Loucy (cell line): ENCODE data around the gene GPRIN2.
"Not testable (repeated sequence)": the region's sequence is repeated elsewhere in the genome, so short reads cannot be mapped to it uniquely, and the experiment has no call there.

Experiments
- H2AFZ ChIP-seq: fragments of 200-600 bp; sonication (generic); 2 replicates; pipeline ENCODE4 v1.6.0; 2016; ENCODE audit warnings: antibody characterized with exemption, mild to moderate bottlenecking, low read length, moderate library complexity
- H3F3A ChIP-seq: fragments of 200-600 bp; 2 replicates; pipeline ENCODE4 v1.6.0; 2016; ENCODE audit warnings: antibody characterized with exemption, low read depth, mild to moderate bottlenecking
- H3K27me3 ChIP-seq: fragments of 200-600 bp; sonication (generic); 2 replicates; pipeline ENCODE4 v1.6.1; 2014; ENCODE audit warnings: low read length, mild to moderate bottlenecking; ENCODE audit not compliant: insufficient read depth, poor library complexity, severe bottlenecking
- H3K36me3 ChIP-seq: fragments of 200-600 bp; sonication (generic); 2 replicates; pipeline ENCODE4 v1.6.1; 2016; ENCODE audit warnings: low read length; ENCODE audit not compliant: insufficient read depth
- H3K4me1 ChIP-seq: fragments of 200-600 bp; sonication (generic); 2 replicates; pipeline ENCODE4 v1.5.1; 2014; ENCODE audit warnings: low read length, mild to moderate bottlenecking; ENCODE audit not compliant: insufficient read depth, poor library complexity, severe bottlenecking
- H3K4me2 ChIP-seq: fragments of 200-600 bp; sonication (generic); 2 replicates; pipeline ENCODE4 v1.6.0; 2014; ENCODE audit warnings: antibody characterized with exemption, low read length, low read depth, mild to moderate bottlenecking; ENCODE audit not compliant: poor library complexity, severe bottlenecking
- H3K4me3 ChIP-seq: fragments of 200-600 bp; sonication (generic); 2 replicates; pipeline ENCODE4 v1.5.1; 2014; ENCODE audit warnings: low read length, mild to moderate bottlenecking, mixed read lengths; ENCODE audit not compliant: poor library complexity, severe bottlenecking
- H3K79me2 ChIP-seq: fragments of 200-600 bp; sonication (generic); 2 replicates; pipeline ENCODE4 v1.6.1; 2014; ENCODE audit warnings: low read length; ENCODE audit not compliant: insufficient read depth
- H3K9ac ChIP-seq: fragments of 200-600 bp; sonication (generic); 2 replicates; pipeline ENCODE4 v1.6.0; 2014; ENCODE audit warnings: mild to moderate bottlenecking, low read depth, low read length, moderate library complexity; ENCODE audit not compliant: poor library complexity, severe bottlenecking
- H3K9me2 ChIP-seq: fragments of 200-600 bp; sonication (generic); replicated peaks from 2 replicates; pipeline ENCODE4 v1.6.1; 2016; ENCODE audit warnings: low read depth, low read length, mixed read lengths
- H3K9me3 ChIP-seq: fragments of 200-600 bp; sonication (generic); 2 replicates; pipeline ENCODE4 v1.6.1; 2014; ENCODE audit warnings: mild to moderate bottlenecking, antibody characterized with exemption, low read length, low read depth; ENCODE audit not compliant: insufficient read depth
- H4K20me1 ChIP-seq: fragments of 200-600 bp; sonication (generic); 2 replicates; pipeline ENCODE4 v1.6.0; 2014; ENCODE audit warnings: antibody characterized with exemption, low read length, mild to moderate bottlenecking; ENCODE audit not compliant: insufficient read depth, poor library complexity, severe bottlenecking
- EZH2phosphoT487 ChIP-seq: fragments of 200-600 bp; IDR thresholded peaks from 2 replicates; pipeline ENCODE4 v1.6.1; 2018; ENCODE audit warnings: antibody characterized with exemption, mild to moderate bottlenecking, moderate library complexity, borderline replicate concordance
- TF ChIP-seq, protein P1 (sequence below): fragments of 200-600 bp; sonication (generic); conservative IDR thresholded peaks from 2 replicates; pipeline ENCODE4 v1.5.1; 2014; ENCODE audit warnings: mild to moderate bottlenecking, antibody characterized with exemption, low read length

The GPRIN2 gene

DNA sequence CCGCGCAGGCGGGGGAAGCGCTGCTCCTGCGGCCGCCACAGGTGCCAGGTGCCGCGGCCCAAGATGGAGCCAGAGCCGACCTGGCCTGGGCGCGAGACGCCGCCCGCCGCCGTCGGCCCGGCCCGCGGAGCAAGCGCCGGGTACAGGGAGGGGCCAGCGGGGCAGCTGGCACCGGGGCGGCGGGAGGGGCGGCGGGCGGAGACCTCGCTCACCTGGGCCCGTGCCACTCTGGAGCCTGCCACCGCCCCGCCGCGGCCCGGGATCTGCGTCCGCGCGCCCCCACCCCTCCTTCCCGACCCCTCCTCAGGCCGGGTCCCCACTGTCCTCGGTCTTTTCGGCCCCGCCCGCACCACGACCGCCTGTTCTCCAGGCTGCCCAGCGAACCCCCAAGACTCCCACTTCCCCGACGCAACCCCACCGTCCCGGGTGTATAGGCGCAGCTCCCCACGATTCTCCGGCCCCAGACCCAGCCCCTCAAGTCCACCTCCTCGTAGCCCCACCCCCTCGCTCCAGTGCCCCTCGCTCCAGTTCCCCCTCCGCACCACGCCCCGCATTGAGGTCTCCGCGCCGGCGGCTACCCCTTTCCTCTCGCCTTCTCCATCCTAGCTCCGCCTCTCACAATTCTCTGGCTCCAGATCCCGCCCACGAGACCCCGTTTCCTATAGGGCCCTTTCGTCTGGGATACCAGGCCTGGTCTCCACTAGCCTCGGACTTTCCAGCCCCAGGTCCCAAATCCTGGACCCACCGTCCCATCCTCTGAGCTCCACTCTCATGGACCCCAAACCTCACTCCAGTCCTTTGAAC is at the start of gene GPRIN2:
Gene GPRIN2, minus strand, starts transcription at position 144 of the 804 bp plus-strand sequence. CDS start 5,922 bp downstream, outside the sequence.
- Histone ChIP-seq H3K4me3 (no peak within 1 kb of the TSS), H3K9me3 (no peaks in the 10 kb centered on the region), H3K9me2 (no peaks in the 10 kb centered on the region), H3K9ac (no peak within 1 kb of the TSS), H3K36me3 (no peaks in the 10 kb centered on the region), H3F3A (no peaks in the 10 kb centered on the region), H3K79me2 (no peaks in the 10 kb centered on the region), H3K4me1 (no peaks in the 10 kb centered on the region), H3K27me3 (peaks cover 13% of the 10 kb centered on the region), H2AFZ (no peak within 1 kb of the TSS), H4K20me1 (no peaks in the 10 kb centered on the region), H3K4me2 (no peak within 1 kb of the TSS)
- TF ChIP-seq, protein P1, sequence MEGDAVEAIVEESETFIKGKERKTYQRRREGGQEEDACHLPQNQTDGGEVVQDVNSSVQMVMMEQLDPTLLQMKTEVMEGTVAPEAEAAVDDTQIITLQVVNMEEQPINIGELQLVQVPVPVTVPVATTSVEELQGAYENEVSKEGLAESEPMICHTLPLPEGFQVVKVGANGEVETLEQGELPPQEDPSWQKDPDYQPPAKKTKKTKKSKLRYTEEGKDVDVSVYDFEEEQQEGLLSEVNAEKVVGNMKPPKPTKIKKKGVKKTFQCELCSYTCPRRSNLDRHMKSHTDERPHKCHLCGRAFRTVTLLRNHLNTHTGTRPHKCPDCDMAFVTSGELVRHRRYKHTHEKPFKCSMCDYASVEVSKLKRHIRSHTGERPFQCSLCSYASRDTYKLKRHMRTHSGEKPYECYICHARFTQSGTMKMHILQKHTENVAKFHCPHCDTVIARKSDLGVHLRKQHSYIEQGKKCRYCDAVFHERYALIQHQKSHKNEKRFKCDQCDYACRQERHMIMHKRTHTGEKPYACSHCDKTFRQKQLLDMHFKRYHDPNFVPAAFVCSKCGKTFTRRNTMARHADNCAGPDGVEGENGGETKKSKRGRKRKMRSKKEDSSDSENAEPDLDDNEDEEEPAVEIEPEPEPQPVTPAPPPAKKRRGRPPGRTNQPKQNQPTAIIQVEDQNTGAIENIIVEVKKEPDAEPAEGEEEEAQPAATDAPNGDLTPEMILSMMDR: no peak
- no peak for TF ChIP-seq EZH2phosphoT487

GRCh38 chr10:46600516-46600915 is 44.1 kb upstream of the GPRIN2 start:
- not testable (repeated sequence) for H3K9ac ChIP-seq, H3K4me2 ChIP-seq, H3K4me1 ChIP-seq, H3K36me3 ChIP-seq, H3F3A ChIP-seq, H2AFZ ChIP-seq, H3K79me2 ChIP-seq, H3K9me3 ChIP-seq, H4K20me1 ChIP-seq, H3K4me3 ChIP-seq, H3K9me2 ChIP-seq, H3K27me3 ChIP-seq

DNA sequence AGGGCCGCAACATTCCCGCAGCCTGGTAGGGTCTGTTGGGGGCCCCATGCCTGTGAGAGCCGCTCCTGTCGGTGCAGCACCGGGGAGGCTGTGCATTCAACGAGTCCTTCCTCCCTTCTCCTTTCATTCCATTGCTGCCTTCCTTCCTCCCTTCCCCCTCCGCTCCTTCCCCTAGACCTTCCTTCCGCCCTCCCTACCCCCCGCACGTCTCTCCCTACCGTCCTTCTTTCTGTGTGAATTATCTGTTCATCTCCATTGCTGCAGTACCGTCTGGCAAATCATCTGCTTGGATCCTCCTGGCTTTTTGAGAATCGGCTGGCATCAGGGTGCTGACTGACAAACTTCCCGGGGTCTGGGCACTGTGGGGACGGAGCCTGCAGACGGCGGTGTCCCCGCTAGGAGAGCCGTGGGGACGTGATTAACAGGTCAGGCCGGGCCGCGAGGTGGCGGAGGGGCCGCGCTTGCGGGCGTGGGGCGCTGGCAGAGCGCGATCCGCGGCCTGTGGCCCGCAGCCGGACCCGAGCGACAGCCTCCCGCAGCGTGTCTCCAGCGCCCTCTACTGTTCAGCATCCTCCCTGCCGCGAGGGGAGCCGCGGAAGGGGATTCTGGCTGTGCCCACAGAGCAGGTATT is 41.3 kb upstream of the GPRIN2 start:
- H3K4me2 ChIP-seq, H4K20me1 ChIP-seq, H3K79me2 ChIP-seq, H3F3A ChIP-seq, H3K27me3 ChIP-seq, H3K9me3 ChIP-seq, H3K36me3 ChIP-seq, H2AFZ ChIP-seq, H3K9me2 ChIP-seq, H3K9ac ChIP-seq, H3K4me1 ChIP-seq: not testable (repeated sequence)
- H3K4me3 ChIP-seq: peak overlapping the region; percentile 48

- H2AFZ ChIP-seq, H3K4me3 ChIP-seq, H3K79me2 ChIP-seq, H4K20me1 ChIP-seq, H3K27me3 ChIP-seq, H3F3A ChIP-seq, H3K9me2 ChIP-seq, H3K4me2 ChIP-seq, H3K9ac ChIP-seq, H3K9me3 ChIP-seq, H3K4me1 ChIP-seq, H3K36me3 ChIP-seq: not testable (repeated sequence)
Observed at GRCh38 chr10:46596570-46596969, 40.1 kb upstream of the GPRIN2 start.

DNA sequence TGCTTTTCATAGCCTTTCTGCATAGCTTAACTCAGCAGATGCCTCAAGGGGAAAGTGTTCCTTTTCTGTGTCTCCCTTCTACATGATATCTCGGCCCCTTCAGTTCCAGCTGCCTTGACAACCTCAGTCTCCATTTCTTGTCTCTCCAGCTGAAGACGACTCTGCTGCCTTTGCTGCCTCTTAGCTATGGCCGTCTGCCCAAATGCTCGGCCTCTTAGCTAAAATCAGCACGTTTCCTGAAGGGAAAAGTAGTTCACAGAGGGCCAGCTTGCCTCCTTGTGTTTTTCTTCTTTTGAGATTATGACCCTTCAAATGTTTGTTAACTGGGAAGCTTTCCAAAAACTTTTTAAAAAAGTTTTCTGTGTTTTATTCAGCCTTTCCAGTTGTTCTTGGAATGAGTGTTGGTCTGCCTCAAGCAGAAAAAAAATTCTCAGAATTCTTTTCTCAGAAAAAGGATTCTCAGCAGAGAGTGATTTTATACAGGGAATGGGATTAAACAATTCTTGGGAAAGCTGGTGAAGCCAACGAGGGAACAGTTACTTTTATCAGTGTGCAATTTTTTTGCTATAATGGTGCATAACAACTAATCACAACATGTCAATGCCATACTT is 38.1 kb upstream of the GPRIN2 start:
- not testable (repeated sequence) for H3K27me3 ChIP-seq, H3K4me2 ChIP-seq, H3K4me3 ChIP-seq, H3F3A ChIP-seq, H3K36me3 ChIP-seq, H3K4me1 ChIP-seq, H3K9ac ChIP-seq, H2AFZ ChIP-seq, H3K79me2 ChIP-seq, H3K9me2 ChIP-seq, H3K9me3 ChIP-seq, H4K20me1 ChIP-seq

GRCh38 chr10:46593307-46593706 is 36.8 kb upstream of the GPRIN2 start:
- H3F3A ChIP-seq, H3K36me3 ChIP-seq, H4K20me1 ChIP-seq, H3K4me1 ChIP-seq, H3K27me3 ChIP-seq, H3K9ac ChIP-seq, H3K79me2 ChIP-seq, H3K9me2 ChIP-seq, H2AFZ ChIP-seq, H3K9me3 ChIP-seq, H3K4me2 ChIP-seq, H3K4me3 ChIP-seq: not testable (repeated sequence)
